Cortex of kidney (tissue), 1 donor: ENCODE measurements around the gene PRPF31.
"Not testable (repeated sequence)": the region's sequence is repeated elsewhere in the genome, so short reads cannot be mapped to it uniquely, and the experiment has no call there.

Experiments used
- DNase-seq: peaks from one replicate; lab custom pipeline; 2025; lab: John Stamatoyannopoulos, UW

PRPF31 gene

GRCh38 chr19:54164369-54165068, 49.0 kb downstream of the PRPF31 start:
- no peak for DNase-seq

- no peak for DNase-seq
These were observed 49.7 kb downstream of the PRPF31 start for GRCh38 chr19:54165222-54165621.

GRCh38 chr19:54168174-54168917, 52.8 kb downstream of the PRPF31 start:
- DNase-seq: no peak

GRCh38 chr19:54169149-54169740, 53.7 kb downstream of the PRPF31 start:
- DNase-seq: no peak

- DNase-seq: not testable (repeated sequence)
These were observed 56.3 kb downstream of the PRPF31 start for GRCh38 chr19:54171736-54172431.

GRCh38 chr19:54172471-54173358, 57.2 kb downstream of the PRPF31 start, which contains the start of gene TMC4:
Gene TMC4 (minus strand): TSS chr19:54173160. CDS start chr19:54173117, 43 bp downstream.
- no peak for DNase-seq

GRCh38 chr19:54173359-54173699, 57.8 kb downstream of the PRPF31 start:
- no peak for DNase-seq

- no peak for DNase-seq
These were observed 58.6 kb downstream of the PRPF31 start for GRCh38 chr19:54173951-54174834.

- DNase-seq: no peak
These were observed 63.2 kb downstream of the PRPF31 start for GRCh38 chr19:54178581-54179261.

DNA sequence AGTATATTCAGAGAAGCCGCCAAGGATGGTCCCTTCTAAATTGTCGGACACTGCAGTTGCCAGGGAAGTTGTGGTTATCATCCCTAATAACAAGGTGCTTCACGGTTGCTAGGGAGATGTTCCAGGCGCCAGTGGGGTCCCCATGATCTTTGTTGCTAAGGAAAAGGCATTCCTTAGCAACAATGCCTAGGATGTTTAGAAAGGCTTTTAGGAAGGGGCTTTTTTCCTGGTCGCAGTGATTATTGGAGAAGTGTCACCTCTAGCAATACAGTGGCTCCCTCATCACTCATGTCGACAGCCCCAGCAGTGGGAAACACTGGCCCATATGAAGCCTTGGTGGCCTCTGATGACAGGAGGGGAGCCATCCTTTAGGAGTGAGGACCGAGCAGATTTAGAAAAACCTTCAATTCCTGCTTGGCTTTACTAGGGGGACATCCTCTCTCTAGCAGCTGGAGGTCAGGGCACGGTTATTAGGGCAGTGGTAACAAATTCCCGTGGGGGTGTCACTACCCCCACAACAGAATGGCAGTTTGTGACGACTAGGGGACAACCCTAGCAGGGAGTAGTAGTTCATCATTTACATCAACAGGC, 63.8 kb downstream of the PRPF31 start:
- no peak for DNase-seq

- no peak for DNase-seq
These were observed 64.4 kb downstream of the PRPF31 start for GRCh38 chr19:54179921-54180461.

DNA sequence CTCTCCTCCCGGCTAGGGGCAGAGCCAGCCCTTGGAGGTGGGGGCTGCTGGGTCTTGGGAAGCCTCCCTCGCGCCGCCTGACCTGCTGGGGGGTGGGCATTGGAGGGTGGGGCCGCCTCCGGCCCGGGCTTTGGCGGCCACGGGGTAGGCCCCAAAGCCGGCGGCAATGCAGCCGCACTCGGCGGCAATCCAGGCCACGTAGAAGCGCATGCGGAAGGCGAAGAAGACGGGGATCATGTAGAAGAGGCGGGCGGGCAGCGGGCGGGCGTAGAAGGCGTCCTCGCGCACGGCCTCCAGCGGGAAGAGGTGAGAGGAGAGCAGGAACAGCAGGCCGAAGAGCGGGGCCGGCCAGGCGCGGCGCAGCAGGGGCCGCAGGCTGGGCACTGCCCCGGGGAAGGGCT, 65.1 kb downstream of the PRPF31 start:
- no peak for DNase-seq
